ENCODE data around the gene TUBB.

GRCh38 chr6:30725713-30726505 is 5.8 kb downstream of the TUBB start:
- TF ChIP-seq POLR2A (IDR thresholded peaks at IDR 0.05) (no peak), CTCF (IDR thresholded peaks at IDR 0.05) (no peak)
